Measurements from ENCODE around the gene WT1.

GRCh38 chr11:32451808-32452207 is 16.5 kb upstream of the WT1 start:
- TF ChIP-seq MYC (IDR thresholded peaks at IDR 0.05; ENCODE audit: low read depth, low read length) (no peak), CTCF (IDR thresholded peaks at IDR 0.05; ENCODE audit: low read depth, low read length) (no peak), MAX (IDR thresholded peaks at IDR 0.05; ENCODE audit: low read depth, low read length) (no peak)

Measured in NB4 (cell line).